ENCODE data around the gene CPNE5. TPM values are rescaled to one million over a fixed set of nuclear protein-coding genes. Genes with fewer than 3 reads are reported as not detected.

CPNE5 gene
- total RNA-seq, 4 donors from 2014 or later = 1.1 to 4.6 (median 2.9) TPM

DNA sequence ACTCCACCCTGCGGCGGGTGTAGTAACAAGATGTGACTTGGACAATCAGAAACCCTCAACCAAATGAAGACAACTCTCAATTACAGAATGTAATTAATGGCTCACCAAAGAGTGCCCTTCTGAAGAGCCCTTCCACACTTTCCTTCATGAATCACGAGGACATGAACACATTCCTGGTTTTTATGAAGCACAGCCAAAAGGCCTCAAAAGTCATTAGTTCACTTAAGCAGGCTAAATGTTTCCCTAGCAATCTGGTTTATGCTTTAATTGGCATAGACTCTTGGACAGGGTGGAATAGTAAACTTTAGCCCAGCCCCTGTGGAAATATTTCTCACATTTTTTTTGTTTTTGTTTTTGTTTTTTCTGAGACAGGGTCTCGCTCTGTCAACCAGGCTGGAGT lies 20.5 kb downstream of the CPNE5 start:
- 87 to 88% methylated on average over 4 of the region's 4 CpGs for WGBS, 2 donors
- Histone ChIP-seq H3K27me3 (no peaks in the 10 kb centered on the region), H3K36me3 (no peaks in the 10 kb centered on the region), H3K4me3 (replicated peaks in 1 of 3) (no peak overlapping the region), H3K9me3 (no peaks in the 10 kb centered on the region), H3K27ac (no peak overlapping the region), H3K4me1 (no peaks in the 10 kb centered on the region)
- intact Hi-C loops (cut with DNase I) = no loop called here
- DNase-seq = no peak
- TF ChIP-seq POLR2A (IDR thresholded peaks at IDR 0.05) = no peak
- TF ChIP-seq, protein P1, sequence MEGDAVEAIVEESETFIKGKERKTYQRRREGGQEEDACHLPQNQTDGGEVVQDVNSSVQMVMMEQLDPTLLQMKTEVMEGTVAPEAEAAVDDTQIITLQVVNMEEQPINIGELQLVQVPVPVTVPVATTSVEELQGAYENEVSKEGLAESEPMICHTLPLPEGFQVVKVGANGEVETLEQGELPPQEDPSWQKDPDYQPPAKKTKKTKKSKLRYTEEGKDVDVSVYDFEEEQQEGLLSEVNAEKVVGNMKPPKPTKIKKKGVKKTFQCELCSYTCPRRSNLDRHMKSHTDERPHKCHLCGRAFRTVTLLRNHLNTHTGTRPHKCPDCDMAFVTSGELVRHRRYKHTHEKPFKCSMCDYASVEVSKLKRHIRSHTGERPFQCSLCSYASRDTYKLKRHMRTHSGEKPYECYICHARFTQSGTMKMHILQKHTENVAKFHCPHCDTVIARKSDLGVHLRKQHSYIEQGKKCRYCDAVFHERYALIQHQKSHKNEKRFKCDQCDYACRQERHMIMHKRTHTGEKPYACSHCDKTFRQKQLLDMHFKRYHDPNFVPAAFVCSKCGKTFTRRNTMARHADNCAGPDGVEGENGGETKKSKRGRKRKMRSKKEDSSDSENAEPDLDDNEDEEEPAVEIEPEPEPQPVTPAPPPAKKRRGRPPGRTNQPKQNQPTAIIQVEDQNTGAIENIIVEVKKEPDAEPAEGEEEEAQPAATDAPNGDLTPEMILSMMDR (IDR thresholded peaks at IDR 0.05) = no peak

DNA sequence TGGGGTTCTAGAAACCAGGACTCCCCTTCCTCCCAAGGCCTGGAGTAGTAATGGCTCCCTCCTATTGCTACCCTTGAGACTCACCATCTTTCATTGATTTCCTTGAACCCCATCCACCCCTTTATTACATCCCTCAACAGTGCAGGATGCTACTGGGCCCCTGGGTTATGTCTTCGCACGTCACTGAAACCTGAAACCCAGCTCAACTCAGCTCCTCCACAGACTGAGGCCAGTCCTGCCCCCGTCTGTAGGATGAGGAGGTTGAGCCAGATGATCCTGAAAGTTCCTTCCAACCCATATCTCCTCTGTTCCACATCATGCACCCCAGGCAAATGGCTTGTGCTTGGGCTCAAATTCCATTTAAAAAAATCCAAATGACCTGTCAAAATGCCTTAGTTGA lies 21.4 kb downstream of the CPNE5 start:
- no peak overlapping the region for H3K27ac ChIP-seq
- no peaks in the 10 kb centered on the region for H3K27me3 ChIP-seq
- H3K36me3 ChIP-seq = no peaks in the 10 kb centered on the region
- no peaks in the 10 kb centered on the region for H3K9me3 ChIP-seq
- TF ChIP-seq, protein P1 (IDR thresholded peaks at IDR 0.05) = no peak
- TF ChIP-seq POLR2A (IDR thresholded peaks at IDR 0.05) = no peak
- intact Hi-C loops (cut with DNase I) = no loop called here
- no peaks in the 10 kb centered on the region for H3K4me1 ChIP-seq
- H3K4me3 ChIP-seq (replicated peaks in 1 of 3) = no peak overlapping the region
- whole genome bisulfite sequencing, 2 donors = 88 to 95% methylated on average over 3 of the region's 3 CpGs
- DNase-seq = no peak

DNA sequence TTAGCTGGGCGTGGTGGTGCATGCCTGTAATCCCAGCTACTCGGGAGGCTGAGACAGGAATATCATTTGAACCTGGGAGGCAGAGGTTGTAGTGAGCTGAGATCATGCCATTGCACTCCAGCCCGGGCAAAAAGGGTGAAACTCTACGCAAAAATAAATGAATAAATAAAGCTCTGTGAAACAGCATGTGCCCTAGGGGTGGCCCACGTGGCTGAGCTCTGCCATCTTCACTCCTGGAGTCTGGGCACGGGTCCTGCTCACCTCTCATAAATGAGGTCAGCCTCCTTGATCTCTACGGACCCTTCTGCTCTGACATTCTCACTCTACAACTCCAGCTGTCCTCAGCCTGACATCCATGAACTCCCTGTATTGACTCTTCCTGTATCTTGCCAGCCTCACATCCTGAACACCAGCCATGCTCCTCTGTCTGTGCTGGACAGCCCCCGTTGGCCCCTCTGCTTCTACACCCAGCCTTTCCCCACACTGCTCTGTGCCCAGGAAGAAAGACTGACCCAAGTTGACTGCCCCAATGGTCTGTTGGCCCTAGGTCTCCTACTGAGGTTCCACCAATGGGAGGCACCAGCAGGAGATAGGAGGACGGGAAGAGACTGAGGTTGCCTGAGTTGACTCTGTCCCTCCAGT lies 21.9 kb downstream of the CPNE5 start:
- WGBS, 2 donors = 83 to 96% methylated on average over 9 of the region's 9 CpGs
- no peaks in the 10 kb centered on the region for H3K27me3 ChIP-seq
- intact Hi-C loops (cut with DNase I) = no loop called here

DNA sequence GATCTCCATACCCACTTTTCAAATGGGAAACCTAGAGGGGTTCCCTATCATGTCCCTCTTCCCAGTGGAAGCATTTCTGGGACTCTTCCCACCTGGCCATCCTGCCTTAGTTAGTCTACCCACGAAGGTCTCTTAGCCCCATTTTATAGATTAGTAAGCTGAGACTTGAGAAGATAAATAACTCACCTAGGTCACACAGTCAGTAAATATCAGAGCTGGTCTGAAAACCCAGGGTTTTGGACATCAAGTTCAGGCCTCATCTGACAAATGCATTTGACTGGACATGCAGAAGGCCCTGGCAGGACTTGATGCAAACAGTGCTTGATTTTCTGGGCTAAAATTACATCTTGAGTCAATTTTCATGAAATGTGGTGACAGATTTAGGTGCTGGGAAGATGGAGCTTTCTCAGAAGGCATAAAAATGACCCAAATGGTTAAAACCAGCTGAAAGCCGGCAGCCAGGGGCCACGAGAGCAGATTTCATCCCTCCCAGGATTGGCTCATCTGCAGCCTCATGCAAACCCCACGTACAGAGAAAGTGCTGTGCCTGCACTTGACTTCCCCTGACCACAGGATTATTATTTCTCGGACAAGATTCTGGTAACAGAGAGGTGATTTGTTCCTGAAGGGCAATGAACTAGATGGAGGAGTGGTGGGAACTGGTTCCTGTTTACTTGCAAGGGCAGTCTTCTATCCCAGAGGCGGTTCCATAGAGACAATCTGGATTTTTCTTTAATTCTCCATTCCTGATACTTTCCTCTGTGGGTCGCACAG lies 23.1 kb downstream of the CPNE5 start:
- Histone ChIP-seq H3K4me3 (replicated peaks in 1 of 3) (no peak overlapping the region), H3K36me3 (no peaks in the 10 kb centered on the region), H3K27ac (no peak overlapping the region), H3K27me3 (no peaks in the 10 kb centered on the region), H3K9me3 (no peaks in the 10 kb centered on the region), H3K4me1 (no peaks in the 10 kb centered on the region)
- TF ChIP-seq POLR2A (IDR thresholded peaks at IDR 0.05) = no peak
- TF ChIP-seq, protein P1 (IDR thresholded peaks at IDR 0.05) = no peak
- no peak for DNase-seq
- intact Hi-C loops (cut with DNase I) = no loop called here
- 82 to 89% methylated on average over 7 of the region's 7 CpGs for WGBS, 2 donors

More for the DNA sequence above, 21.9 kb downstream of the CPNE5 start:
- Histone ChIP-seq H3K36me3 (no peaks in the 10 kb centered on the region), H3K4me3 (replicated peaks in 1 of 3) (no peak overlapping the region), H3K27ac (no peak overlapping the region), H3K9me3 (no peaks in the 10 kb centered on the region), H3K4me1 (no peaks in the 10 kb centered on the region)
- TF ChIP-seq, protein P1 (IDR thresholded peaks at IDR 0.05) = no peak
- TF ChIP-seq POLR2A (IDR thresholded peaks at IDR 0.05) = no peak
- no peak for DNase-seq

DNA sequence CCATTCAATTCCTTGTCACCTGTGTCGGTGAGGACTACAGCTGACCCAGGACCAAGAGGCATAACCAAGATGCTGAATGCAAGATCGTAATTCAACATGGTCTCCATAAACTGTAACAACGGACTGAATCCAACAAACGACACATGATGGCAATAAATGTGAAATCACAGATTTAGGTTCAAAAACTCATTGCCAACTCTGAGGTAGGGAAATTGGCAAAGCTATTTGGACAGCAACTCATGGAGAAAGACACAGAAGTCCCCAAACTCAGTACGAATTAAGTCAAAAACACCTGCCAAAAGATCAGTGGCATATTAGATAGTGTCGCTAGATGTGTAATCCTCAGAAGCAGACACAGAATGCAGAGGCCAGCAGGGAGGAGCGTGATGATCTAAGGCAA lies 25.0 kb downstream of the CPNE5 start:
- TF ChIP-seq POLR2A (IDR thresholded peaks at IDR 0.05) = no peak
- TF ChIP-seq, protein P1 (IDR thresholded peaks at IDR 0.05) = no peak
- intact Hi-C loops (cut with DNase I) = no loop called here
- Histone ChIP-seq H3K9me3 (no peaks in the 10 kb centered on the region), H3K4me1 (no peaks in the 10 kb centered on the region), H3K27ac (no peak overlapping the region), H3K27me3 (no peaks in the 10 kb centered on the region), H3K4me3 (replicated peaks in 1 of 3) (no peak overlapping the region), H3K36me3 (no peaks in the 10 kb centered on the region)
- WGBS, 2 donors = 91 to 93% methylated on average over 7 of the region's 7 CpGs
- no peak for DNase-seq

Measured in thyroid gland (tissue), 4 donors.